ENCODE results near the gene MRPL22. TPM values are rescaled to one million over a fixed set of nuclear protein-coding genes. Genes with fewer than 3 reads are reported as not detected.

Gene MRPL22
- total RNA-seq, 1 experiment from 2014 or later, result 68.3 TPM

DNA sequence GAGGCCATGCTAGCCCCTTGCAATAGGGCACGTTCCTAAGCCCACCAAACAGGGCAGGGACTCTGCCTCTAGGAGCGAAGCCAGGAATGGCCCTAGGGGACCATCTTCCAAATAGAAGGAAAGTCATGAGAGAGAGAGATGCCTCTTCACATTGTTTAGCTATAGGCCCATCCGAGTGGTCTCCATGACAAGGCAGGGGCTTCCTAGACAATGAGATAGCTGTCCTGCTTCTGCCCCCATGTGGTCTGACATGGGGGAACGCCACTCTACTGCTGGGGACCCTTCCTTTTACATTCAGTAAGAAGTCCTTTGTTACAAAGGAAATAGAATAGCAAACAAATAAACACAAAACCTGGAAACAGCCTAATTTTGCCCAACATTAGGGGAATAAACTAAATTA, 54.8 kb downstream of the MRPL22 start:
- Histone ChIP-seq H3K4me3 (replicated peaks in 1 of 2; ENCODE audit: low read depth in 1 of 2, low read length in 2 of 2) (no peak overlapping the region), H3K27ac (ENCODE audit: low read depth, low read length) (no peak overlapping the region), H3K9me2 (ENCODE audit: insufficient read depth) (no peaks in the 10 kb centered on the region), H4K20me1 (ENCODE audit: insufficient read depth) (no peaks in the 10 kb centered on the region), H3K27me3 (ENCODE audit: insufficient read depth, low read length) (no peaks in the 10 kb centered on the region), H3K4me2 (ENCODE audit: low read length) (no peak overlapping the region), H3K36me3 (ENCODE audit: control insufficient read depth in 1 of 2, insufficient read depth in 2 of 2, low read length in 2 of 2) (no peaks in the 10 kb centered on the region), H3K9ac (ENCODE audit: low read length) (no peak overlapping the region), H2AFZ (ENCODE audit: low read depth, low read length, poor library complexity, severe bottlenecking) (no peak overlapping the region), H3K4me1 (ENCODE audit: control insufficient read depth in 1 of 2, insufficient read depth in 2 of 2, low read length in 2 of 2) (peaks cover 0 to 10% of the 10 kb centered on the region in 2 experiments; a peak in 1 of 4 replicates), H3K9me3 (ENCODE audit: control insufficient read depth in 1 of 2, insufficient read depth in 1 of 2, low read depth in 1 of 2, low read length in 2 of 2) (no peaks in the 10 kb centered on the region), H3K79me2 (ENCODE audit: insufficient read depth, low read length) (no peaks in the 10 kb centered on the region)
- ATAC-seq, result no peak
- ChIA-PET CTCF (interaction anchor here (3.0 kb wide), 1 partner anchor 23 kb away, joined by 13 read pairs; no protein-coding TSS in a partner anchor), RAD21 (ENCODE audit: low non-redundant PET in 1 of 2, low total read pairs in 2 of 2, uncharacterized antibody in 2 of 2, unreplicated experiment in 2 of 2) (no interaction called here), POLR2A (no interaction called here)
- TF ChIP-seq REST (IDR thresholded peaks at IDR 0.05; ENCODE audit: low read depth) (no peak), YY1 (IDR thresholded peaks at IDR 0.05; ENCODE audit: extremely low read depth, insufficient replicate concordance, low read depth, low read length) (no peak), POLR2AphosphoS5 (IDR thresholded peaks at IDR 0.05; ENCODE audit: low read depth, low read length) (no peak), ATF3 (IDR thresholded peaks at IDR 0.05) (no peak), CEBPB (IDR thresholded peaks at IDR 0.05; ENCODE audit: low read depth) (no peak), CTCF (IDR thresholded peaks at IDR 0.05 in 2 of 3, conservative IDR thresholded peaks at IDR 0.05 in 1 of 3; ENCODE audit: borderline replicate concordance in 1 of 3, insufficient read depth in 1 of 3, low read depth in 2 of 3, low read length in 2 of 3) (peak in 2 of 3 experiments; percentile 26; a peak in 2 of 6 replicates)
- no TSS peak for BruUV-seq (replicated peaks)
- intact Hi-C loops (cut with micrococcal nuclease), result no loop called here
- no peak for DNase-seq (ENCODE audit: low read depth, low spot score)
